Natural killer cell treated with Interleukin-12 subunit alpha and Interleukin-12 subunit beta and Interleukin-15 and Interleukin-18, amount 100 ng/mL, for 72 hours (primary cell): Measurements from ENCODE around the gene ATP8B4. TPM values are rescaled to one million over a fixed set of nuclear protein-coding genes. Genes with fewer than 3 reads are reported as not detected.

Experiments used
- ATAC-seq, 2 donors: fragments of 150-1000 bp; cut with Tn5 transposase in 1 of 2; sonication (Bioruptor Pico), chemical (Tn5 transposase) in 1 of 2; 2 replicates each; pipeline ENCODE4 v1.10.0; 2021
- DNase-seq: peaks from one replicate; pipeline ENCODE4 v3.0.0; 2022; ENCODE audit warnings: low spot score
- H3K27ac Mint-ChIP-seq, 2 donors: 1 replicate in 1 of 2; 2 replicates in 1 of 2; pipeline ENCODE4 v1.8.0; 2022; ENCODE audit warnings: mixed read lengths in 2 of 2, mild to moderate bottlenecking in 1 of 2, moderate library complexity in 1 of 2
- H3K27me3 Mint-ChIP-seq, 2 donors: 1 replicate in 1 of 2; 2 replicates in 1 of 2; pipeline ENCODE4 v1.8.0; 2022; ENCODE audit warnings: mixed read lengths in 2 of 2
- H3K36me3 Mint-ChIP-seq: one replicate; pipeline ENCODE4 v1.8.0; 2022; ENCODE audit warnings: mixed read lengths
- H3K4me1 Mint-ChIP-seq, 2 donors: 1 replicate in 1 of 2; 2 replicates in 1 of 2; pipeline ENCODE4 v1.8.0; 2022; ENCODE audit warnings: low read depth in 2 of 2, mixed read lengths in 2 of 2, mild to moderate bottlenecking in 1 of 2
- H3K4me3 Mint-ChIP-seq: one replicate; pipeline ENCODE4 v1.8.0; 2022; ENCODE audit warnings: mixed read lengths
- H3K9me3 Mint-ChIP-seq: 2 replicates; pipeline ENCODE4 v1.8.0; 2022; ENCODE audit warnings: mixed read lengths
- total RNA-seq, 2 donors: library from RNA; stranded (reverse); gene quantifications; one replicate each; pipeline ENCODE4 v1.2.3, GENCODE V29; 2022

ATP8B4 gene
- total RNA-seq, 2 donors from 2014 or later, result 273 to 296 TPM

DNA sequence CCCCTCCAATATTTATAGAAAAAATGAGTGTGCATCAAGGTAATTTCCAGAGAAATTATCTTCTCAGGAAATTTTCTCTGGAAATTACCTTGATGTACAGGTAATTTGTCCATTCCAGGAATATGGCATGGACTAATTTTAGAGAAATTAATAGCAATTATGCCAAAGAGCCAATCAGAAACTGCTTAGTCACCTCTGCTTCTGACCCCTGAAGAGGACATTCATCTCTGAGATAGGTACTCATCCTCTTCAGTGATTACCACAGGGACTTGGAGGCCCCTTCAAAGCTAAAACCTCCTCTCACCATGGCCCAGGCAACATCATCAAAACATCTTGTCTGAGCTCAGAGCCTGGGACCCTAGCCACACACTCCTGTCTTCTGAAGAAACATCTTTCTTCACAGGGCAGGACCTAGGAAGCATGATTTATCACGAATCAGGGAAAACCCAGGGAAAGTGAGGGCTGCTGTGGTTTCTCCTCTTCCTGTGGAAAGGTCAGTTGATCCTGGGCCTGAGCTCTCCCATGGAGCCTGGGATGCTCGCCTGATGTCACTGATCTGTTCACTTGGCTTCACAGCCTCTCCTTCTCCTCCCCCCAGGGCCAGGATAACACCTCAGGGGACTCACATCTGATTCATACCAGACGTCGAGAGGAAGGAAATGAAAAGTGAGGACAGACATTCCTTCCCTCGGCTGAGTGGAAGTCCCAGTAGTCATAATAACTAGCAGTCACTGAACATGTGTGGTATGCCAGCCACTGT, 287.6 kb downstream of the ATP8B4 start:
- DNase-seq (no peak), ATAC-seq (peak; percentile 57 to 58)
- peak overlapping the region; percentile 44 to 68 for H3K27ac Mint-ChIP-seq
- peaks cover 6% of the 10 kb centered on the region for H3K9me3 Mint-ChIP-seq
- H3K4me1 Mint-ChIP-seq, result peaks cover 0 to 25% of the 10 kb centered on the region in 2 donors
- no peaks in the 10 kb centered on the region for H3K27me3 Mint-ChIP-seq
- peaks cover 17% of the 10 kb centered on the region for H3K36me3 Mint-ChIP-seq
- H3K4me3 Mint-ChIP-seq, result no peak overlapping the region

DNA sequence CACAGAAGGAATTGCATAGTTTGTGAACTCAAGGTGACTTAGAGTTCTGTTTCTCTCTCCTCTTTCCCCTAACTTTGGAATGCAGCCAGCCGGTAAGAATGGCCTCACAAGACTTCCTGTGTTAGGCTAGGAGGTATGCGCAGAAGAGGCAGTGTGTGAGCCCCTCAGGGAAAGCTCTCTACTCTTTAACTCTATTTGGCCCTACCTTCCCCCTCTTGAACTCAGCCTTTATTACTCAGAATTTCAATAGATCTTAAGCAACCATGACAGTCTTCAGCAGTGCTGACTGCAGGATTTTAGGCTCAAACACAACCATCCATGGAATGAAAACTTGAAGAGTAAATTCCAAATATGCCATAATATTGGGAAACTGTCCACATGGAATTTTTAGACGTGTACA, 288.6 kb downstream of the ATP8B4 start:
- Mint-ChIP-seq H3K4me1 (peaks cover 0 to 19% of the 10 kb centered on the region in 2 donors), H3K27ac (peak overlapping the region in 1 of 2 donors; percentile 3), H3K9me3 (no peaks in the 10 kb centered on the region), H3K4me3 (no peak overlapping the region), H3K27me3 (no peaks in the 10 kb centered on the region), H3K36me3 (peaks cover 10% of the 10 kb centered on the region)
- no peak for DNase-seq
- ATAC-seq, result no peak

GRCh38 chr15:49827311-49827710, 291.7 kb downstream of the ATP8B4 start:
- Mint-ChIP-seq H3K9me3 (no peaks in the 10 kb centered on the region), H3K4me3 (no peak overlapping the region), H3K27ac (no peak overlapping the region), H3K4me1 (peaks cover 0 to 15% of the 10 kb centered on the region in 2 donors), H3K27me3 (no peaks in the 10 kb centered on the region), H3K36me3 (peaks cover 10% of the 10 kb centered on the region)
- no peak for ATAC-seq
- no peak for DNase-seq

DNA sequence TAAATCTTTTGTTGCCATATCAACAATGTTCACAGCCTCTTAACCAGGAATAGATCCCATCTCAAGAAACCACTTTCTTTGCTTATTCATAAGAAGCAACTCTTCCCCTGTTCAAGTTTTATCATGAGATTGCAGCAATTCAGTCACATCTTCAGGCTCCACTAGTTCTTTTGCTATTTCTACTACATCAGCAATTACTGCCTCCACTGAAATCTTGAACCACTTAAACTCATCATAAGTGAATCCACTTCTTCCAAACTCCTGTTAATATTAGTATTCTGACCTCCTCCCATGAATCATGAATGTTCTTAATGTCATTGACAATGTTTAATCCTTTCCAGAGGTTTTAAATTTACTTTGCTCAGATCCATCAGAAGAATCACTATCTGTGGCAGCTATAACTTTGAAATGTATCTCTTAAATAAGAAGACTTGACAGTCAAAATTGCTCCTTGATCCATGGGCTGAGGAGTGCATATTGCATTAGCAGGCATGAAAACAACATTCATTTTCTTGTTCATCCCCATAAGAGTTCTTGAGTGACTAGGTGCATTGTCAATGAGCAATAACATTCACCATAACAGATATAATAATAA, 292.3 kb downstream of the ATP8B4 start:
- H3K27me3 Mint-ChIP-seq, result no peaks in the 10 kb centered on the region
- no peaks in the 10 kb centered on the region for H3K9me3 Mint-ChIP-seq
- no peak overlapping the region for H3K4me3 Mint-ChIP-seq
- H3K4me1 Mint-ChIP-seq, result peaks cover 0 to 9% of the 10 kb centered on the region in 2 donors
- no peak overlapping the region for H3K27ac Mint-ChIP-seq
- ATAC-seq (no peak), DNase-seq (no peak)
- H3K36me3 Mint-ChIP-seq, result peaks cover 10% of the 10 kb centered on the region

- ATAC-seq (no peak), DNase-seq (no peak)
- H3K4me1 Mint-ChIP-seq, result peaks cover 0 to 6% of the 10 kb centered on the region in 2 donors
- peaks cover 6% of the 10 kb centered on the region for H3K36me3 Mint-ChIP-seq
- no peak overlapping the region for H3K4me3 Mint-ChIP-seq
- no peaks in the 10 kb centered on the region for H3K27me3 Mint-ChIP-seq
- H3K27ac Mint-ChIP-seq, result no peak overlapping the region
- H3K9me3 Mint-ChIP-seq, result no peaks in the 10 kb centered on the region
Measured at GRCh38 chr15:49824775-49825099, 294.3 kb downstream of the ATP8B4 start.

DNA sequence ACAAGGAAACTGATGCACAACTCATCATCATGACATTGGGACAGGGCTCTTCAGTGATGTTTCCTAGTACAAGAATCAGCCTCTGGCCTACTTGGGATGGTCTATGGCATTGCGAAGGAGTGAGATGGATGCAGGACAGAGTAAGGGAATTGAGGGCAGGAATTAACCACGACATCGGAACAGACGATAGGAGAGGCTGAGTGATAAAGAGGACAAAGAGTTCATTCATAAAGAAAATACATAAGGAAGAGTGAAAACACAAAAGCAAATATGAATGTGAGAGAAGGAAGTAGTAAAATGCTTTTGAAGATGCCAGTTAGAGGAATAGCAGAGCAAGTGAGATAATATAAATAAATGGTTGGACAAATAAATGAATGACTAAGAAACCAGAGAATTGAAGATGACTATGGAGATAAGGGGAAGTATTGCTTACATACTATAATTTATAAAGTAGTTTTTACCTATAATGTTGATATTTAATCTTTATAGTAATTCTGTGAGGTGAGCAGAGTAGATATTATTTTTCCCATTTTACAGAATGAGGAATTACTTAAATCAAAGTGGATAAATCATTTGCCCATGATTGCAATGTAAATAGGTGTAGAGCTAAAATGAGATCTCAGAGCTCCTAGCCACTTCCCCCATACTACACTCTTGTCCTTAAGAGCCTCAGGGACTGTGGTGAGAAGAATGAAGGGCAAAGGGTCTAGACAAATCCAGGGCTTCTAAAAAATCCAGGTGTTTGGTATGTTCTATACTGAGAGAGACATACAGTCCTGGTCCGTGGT, 294.9 kb downstream of the ATP8B4 start:
- ATAC-seq (no peak), DNase-seq (no peak)
- peaks cover 6% of the 10 kb centered on the region for H3K36me3 Mint-ChIP-seq
- H3K27me3 Mint-ChIP-seq, result no peaks in the 10 kb centered on the region
- peaks cover 0 to 6% of the 10 kb centered on the region in 2 donors for H3K4me1 Mint-ChIP-seq
- no peak overlapping the region for H3K4me3 Mint-ChIP-seq
- no peak overlapping the region for H3K27ac Mint-ChIP-seq
- no peaks in the 10 kb centered on the region for H3K9me3 Mint-ChIP-seq

GRCh38 chr15:49817100-49817499, 301.9 kb downstream of the ATP8B4 start:
- Mint-ChIP-seq H3K9me3 (no peaks in the 10 kb centered on the region), H3K36me3 (peaks cover 4% of the 10 kb centered on the region), H3K27me3 (peaks cover 0 to 4% of the 10 kb centered on the region in 2 donors), H3K4me3 (no peak overlapping the region), H3K4me1 (peaks cover 17 to 29% of the 10 kb centered on the region in 2 donors), H3K27ac (peak overlapping the region; percentile 58 to 70)
- no peak for DNase-seq
- ATAC-seq, result peak in 1 of 2 donors; percentile 55

GRCh38 chr15:49815950-49816349, 303.1 kb downstream of the ATP8B4 start:
- no peaks in the 10 kb centered on the region for H3K9me3 Mint-ChIP-seq
- H3K27me3 Mint-ChIP-seq, result peaks cover 0 to 4% of the 10 kb centered on the region in 2 donors
- H3K4me3 Mint-ChIP-seq, result peak overlapping the region; percentile 63
- H3K4me1 Mint-ChIP-seq, result peaks cover 17 to 29% of the 10 kb centered on the region in 2 donors
- DNase-seq, result no peak
- H3K36me3 Mint-ChIP-seq, result peaks cover 4% of the 10 kb centered on the region
- peak overlapping the region; percentile 58 to 70 for H3K27ac Mint-ChIP-seq
- peak; percentile 75 to 78 for ATAC-seq

DNA sequence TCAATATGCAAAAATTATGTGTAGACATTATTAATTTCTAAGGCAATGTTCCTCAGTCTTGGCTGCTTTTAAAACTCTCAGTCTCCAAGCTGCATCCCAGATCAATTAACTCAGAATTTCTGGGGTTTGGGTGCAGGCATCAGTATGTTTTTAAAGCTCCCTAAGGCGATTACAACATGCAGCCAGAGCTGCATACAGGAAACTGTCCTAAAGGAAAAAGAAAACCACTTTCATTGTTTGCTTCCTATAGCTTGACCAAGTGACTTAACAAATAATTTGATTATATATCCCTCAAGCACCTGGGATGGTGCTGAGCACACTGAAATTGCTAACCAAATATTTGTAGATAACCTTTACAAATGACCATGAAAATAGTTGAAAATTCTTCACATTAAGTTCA, 303.5 kb downstream of the ATP8B4 start:
- Mint-ChIP-seq H3K4me1 (peaks cover 17 to 29% of the 10 kb centered on the region in 2 donors), H3K9me3 (no peaks in the 10 kb centered on the region), H3K27ac (peak overlapping the region; percentile 58 to 70), H3K4me3 (peak overlapping the region; percentile 63), H3K27me3 (peaks cover 0 to 4% of the 10 kb centered on the region in 2 donors), H3K36me3 (peaks cover 4% of the 10 kb centered on the region)
- no peak for DNase-seq
- no peak for ATAC-seq

DNA sequence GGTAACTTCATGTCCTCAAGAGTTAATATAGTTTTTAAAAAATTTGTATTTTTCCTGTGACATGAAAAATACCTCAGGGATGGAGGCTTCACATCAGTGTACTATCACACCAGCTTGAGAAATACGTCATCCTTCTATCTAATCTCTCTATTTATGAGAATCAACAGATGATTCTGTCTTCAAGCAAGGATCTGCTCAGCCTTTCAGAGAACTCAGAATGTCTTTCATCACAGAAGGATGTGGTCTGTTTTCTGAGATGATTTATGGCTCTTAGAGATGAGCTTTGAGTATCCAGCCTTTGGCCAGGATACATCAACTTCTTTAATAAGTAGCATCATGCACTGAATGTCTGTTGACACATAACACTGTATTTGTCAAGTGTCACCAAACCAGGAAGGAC, 304.3 kb downstream of the ATP8B4 start:
- peaks cover 17 to 29% of the 10 kb centered on the region in 2 donors for H3K4me1 Mint-ChIP-seq
- DNase-seq, result no peak
- H3K27me3 Mint-ChIP-seq, result peaks cover 0 to 4% of the 10 kb centered on the region in 2 donors
- peak overlapping the region; percentile 58 to 70 for H3K27ac Mint-ChIP-seq
- no peaks in the 10 kb centered on the region for H3K9me3 Mint-ChIP-seq
- H3K36me3 Mint-ChIP-seq, result peaks cover 4% of the 10 kb centered on the region
- peak overlapping the region; percentile 63 for H3K4me3 Mint-ChIP-seq
- peak in 1 of 2 donors; percentile 54 for ATAC-seq

- no peak for ATAC-seq
- no peaks in the 10 kb centered on the region for H3K9me3 Mint-ChIP-seq
Measured at GRCh38 chr15:49813625-49814024, 305.4 kb downstream of the ATP8B4 start.

DNA sequence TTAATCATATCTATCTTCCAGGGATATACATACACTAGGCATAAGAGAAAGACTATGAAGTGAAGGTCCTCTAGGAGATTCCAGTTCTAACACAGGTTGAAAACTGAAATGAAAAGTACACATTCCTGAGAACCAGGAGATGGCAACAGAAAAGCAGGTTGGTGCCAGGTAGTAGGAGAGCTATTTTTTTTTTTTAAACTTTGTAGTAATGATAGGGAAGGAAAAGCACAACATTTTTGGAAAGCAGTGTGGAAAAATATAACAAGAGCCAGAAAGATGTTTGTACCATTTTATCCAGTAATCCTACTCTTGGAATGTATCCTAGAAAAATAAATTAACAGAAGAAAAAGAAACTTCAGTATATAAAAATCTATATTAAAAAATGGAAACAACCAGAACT, 308.3 kb downstream of the ATP8B4 start:
- ATAC-seq (no peak), DNase-seq (no peak)
- no peaks in the 10 kb centered on the region for H3K9me3 Mint-ChIP-seq
- H3K27me3 Mint-ChIP-seq, result peaks cover 0 to 3% of the 10 kb centered on the region in 2 donors
- no peak overlapping the region for H3K27ac Mint-ChIP-seq
- H3K4me1 Mint-ChIP-seq, result peaks cover 10 to 11% of the 10 kb centered on the region in 2 donors
- no peaks in the 10 kb centered on the region for H3K36me3 Mint-ChIP-seq
- no peak overlapping the region for H3K4me3 Mint-ChIP-seq

More at GRCh38 chr15:49813625-49814024, 305.4 kb downstream of the ATP8B4 start:
- Mint-ChIP-seq H3K36me3 (peaks cover 1% of the 10 kb centered on the region), H3K4me3 (no peak overlapping the region), H3K27ac (no peak overlapping the region), H3K4me1 (peaks cover 17 to 29% of the 10 kb centered on the region in 2 donors), H3K27me3 (peaks cover 1 to 3% of the 10 kb centered on the region in 2 donors)
- DNase-seq, result no peak

DNA sequence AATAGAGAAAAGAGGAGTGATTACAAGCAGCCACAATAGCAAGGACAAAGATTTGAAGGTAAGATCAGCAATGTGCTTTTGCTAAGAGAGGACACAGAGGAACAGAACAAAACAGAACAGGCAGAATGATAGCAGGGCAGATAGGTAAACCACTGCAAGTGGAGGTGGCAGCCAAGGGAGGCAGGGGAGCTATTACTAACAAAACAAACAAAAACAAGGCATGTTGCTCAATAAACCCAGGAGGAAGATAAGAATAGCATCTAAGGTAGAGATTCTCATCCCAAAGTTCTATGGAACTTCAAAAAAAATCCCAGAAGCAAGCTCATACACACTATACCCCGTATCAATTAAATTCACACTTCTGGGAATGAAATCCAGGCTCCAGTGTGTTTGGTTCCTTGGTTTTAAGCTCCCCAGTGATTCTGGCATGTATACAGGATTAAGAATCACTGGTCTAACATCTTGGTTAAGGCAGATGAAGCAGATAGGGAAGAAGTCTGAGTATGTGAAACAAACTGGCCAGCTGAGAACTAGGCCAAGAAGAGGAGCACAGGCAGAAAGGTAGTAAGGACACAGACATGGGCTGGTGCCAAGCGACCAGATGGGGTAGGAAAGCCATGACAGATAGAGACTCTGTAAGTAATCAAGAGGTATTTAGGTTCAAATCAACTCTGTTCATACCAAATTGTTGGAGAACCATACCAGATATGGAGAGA, 309.0 kb downstream of the ATP8B4 start:
- peaks cover 4% of the 10 kb centered on the region in 2 donors for H3K4me1 Mint-ChIP-seq
- H3K27me3 Mint-ChIP-seq, result peaks cover 0 to 3% of the 10 kb centered on the region in 2 donors
- no peak overlapping the region for H3K4me3 Mint-ChIP-seq
- H3K9me3 Mint-ChIP-seq, result peaks cover 1% of the 10 kb centered on the region
- H3K36me3 Mint-ChIP-seq, result peaks cover 1% of the 10 kb centered on the region
- no peak overlapping the region for H3K27ac Mint-ChIP-seq
- ATAC-seq (peak in 1 of 2 donors; percentile 38), DNase-seq (no peak)
